ENCODE data around the gene CTSE. TPM values are rescaled to one million over a fixed set of nuclear protein-coding genes. Genes with fewer than 3 reads are reported as not detected.

The CTSE gene
- total and polyA plus RNA-seq, 12 donors = 0.07 to 0.11 TPM; not detected in 10

GRCh38 chr1:205979301-205979700 lies 44.4 kb downstream of the CTSE start:
- peaks cover 4 to 7% of the 10 kb centered on the region in 2 donors for H3K4me1 ChIP-seq (replicated peaks in 1 of 2)
- no peak for DNase-seq

GRCh38 chr1:205978676-205979075 lies 45.0 kb downstream of the CTSE start:
- no peaks in the 10 kb centered on the region for H3K36me3 ChIP-seq (replicated peaks in 1 of 2)
- intact Hi-C loops (cut with DNase I) = loop anchor here (2.0 to 5.0 kb wide), 2 partner anchors 186 to 188 kb away; no protein-coding TSS in a partner anchor
- TF ChIP-seq CTCF (IDR thresholded peaks at IDR 0.05) = no peak
- TF ChIP-seq POLR2A (IDR thresholded peaks at IDR 0.05) = no peak
- no peak overlapping the region for H3K27ac ChIP-seq
- no peaks in the 10 kb centered on the region for H3K9me3 ChIP-seq (replicated peaks in 1 of 3)
- DNase-seq = no peak
- no peaks in the 10 kb centered on the region for H3K27me3 ChIP-seq
- peaks cover 0 to 1% of the 10 kb centered on the region in 2 donors for H3K4me1 ChIP-seq (replicated peaks in 1 of 2)
- H3K4me3 ChIP-seq = no peak overlapping the region
- 80 to 87% (median 84%) methylated on average over 2 to 7 of the region's 7 CpGs for WGBS, 4 donors

More at GRCh38 chr1:205979301-205979700, 44.4 kb downstream of the CTSE start:
- Histone ChIP-seq H3K27me3 (no peaks in the 10 kb centered on the region), H3K27ac (no peak overlapping the region), H3K9me3 (replicated peaks in 1 of 3) (no peaks in the 10 kb centered on the region), H3K4me3 (no peak overlapping the region), H3K36me3 (replicated peaks in 1 of 2) (no peaks in the 10 kb centered on the region)
- intact Hi-C loops (cut with DNase I) = loop anchor here (2.0 to 5.0 kb wide), 2 partner anchors 187 to 188 kb away; no protein-coding TSS in a partner anchor
- TF ChIP-seq CTCF (IDR thresholded peaks at IDR 0.05) (no peak), POLR2A (IDR thresholded peaks at IDR 0.05) (no peak)
- WGBS, 4 donors = 91 to 98% (median 93%) methylated on average over 6 of the region's 6 CpGs

GRCh38 chr1:205977402-205978014 lies 46.2 kb downstream of the CTSE start:
- Histone ChIP-seq H3K27me3 (no peaks in the 10 kb centered on the region), H3K9me3 (replicated peaks in 1 of 3) (no peaks in the 10 kb centered on the region), H3K27ac (no peak overlapping the region), H3K4me3 (no peak overlapping the region), H3K36me3 (replicated peaks in 1 of 2) (no peaks in the 10 kb centered on the region), H3K4me1 (replicated peaks in 1 of 2) (no peaks in the 10 kb centered on the region)
- 77 to 98% (median 97%) methylated on average over 2 of the region's 2 CpGs for WGBS, 4 donors
- peak; percentile 67 to 84 (median 77) for DNase-seq
- TF ChIP-seq CTCF (IDR thresholded peaks at IDR 0.05) = peak; percentile 94 to 97 (median 96)
- TF ChIP-seq POLR2A (IDR thresholded peaks at IDR 0.05) = no peak
- intact Hi-C loops (cut with DNase I) = loop anchor here (2.0 to 5.0 kb wide), 3 partner anchors 59 to 187 kb away; no protein-coding TSS in a partner anchor

GRCh38 chr1:205976708-205977401 lies 46.8 kb downstream of the CTSE start:
- Histone ChIP-seq H3K27ac (no peak overlapping the region), H3K9me3 (replicated peaks in 1 of 3) (no peaks in the 10 kb centered on the region), H3K27me3 (no peaks in the 10 kb centered on the region), H3K36me3 (replicated peaks in 1 of 2) (no peaks in the 10 kb centered on the region), H3K4me3 (no peak overlapping the region), H3K4me1 (replicated peaks in 1 of 2) (no peaks in the 10 kb centered on the region)
- intact Hi-C loops (cut with DNase I) = loop anchor here (2.0 to 5.0 kb wide), 2 partner anchors 58 to 185 kb away; no protein-coding TSS in a partner anchor
- peak in 6 of 7 donors; percentile 33 to 61 (median 40) for DNase-seq
- WGBS, 4 donors = 42 to 45% (median 44%) methylated on average over 5 to 8 of the region's 8 CpGs
- TF ChIP-seq CTCF (IDR thresholded peaks at IDR 0.05) = no peak
- TF ChIP-seq POLR2A (IDR thresholded peaks at IDR 0.05) = no peak
